Kidney (tissue), 14 donors: ENCODE measurements around the gene DCLK1. TPM values are rescaled to one million over a fixed set of nuclear protein-coding genes. Genes with fewer than 3 reads are reported as not detected.

Experiments used
- DNase-seq, 5 donors: peaks; one replicate each; pipeline ENCODE4 v3.0.0-alpha.2; 2013 to 2020
- FAIRE-seq: peaks from 2 replicates; lab custom pipeline; 2012; peaks lifted over from hg19 to GRCh38; lab: Jason Lieb, UNC
- H3K27ac ChIP-seq, 2 donors: one replicate each; pipeline ENCODE4 v1.7.0; 2013; ENCODE audit warnings: low read depth in 2 of 2, low read length in 2 of 2, inconsistent platforms in 1 of 2
- H3K27me3 ChIP-seq: one replicate; pipeline ENCODE4 v1.7.1; 2013; ENCODE audit warnings: low read length, inconsistent platforms; ENCODE audit not compliant: control insufficient read depth, insufficient read depth
- H3K36me3 ChIP-seq, 3 donors: one replicate each; pipeline versions ENCODE4 v1.7.0 to v1.7.1; 2013; ENCODE audit warnings: low read length in 3 of 3, control low read depth in 1 of 3, inconsistent platforms in 1 of 3; ENCODE audit not compliant: insufficient read depth in 3 of 3, control insufficient read depth in 2 of 3
- H3K4me1 ChIP-seq, 3 donors: one replicate each; pipeline versions ENCODE4 v1.7.0 to v1.7.1; 2013; ENCODE audit warnings: low read length in 3 of 3, inconsistent platforms in 1 of 3, low read depth in 1 of 3; ENCODE audit not compliant: control insufficient read depth in 2 of 3, insufficient read depth in 2 of 3
- H3K4me3 ChIP-seq, 3 donors: one replicate each; pipeline versions ENCODE4 v1.7.0 to v1.8.1; 2013; ENCODE audit warnings: low read length in 3 of 3, control low read depth in 1 of 3, inconsistent platforms in 1 of 3
- H3K9ac ChIP-seq, 3 donors: one replicate each; pipeline versions ENCODE4 v1.7.0 to v1.7.1; 2013; ENCODE audit warnings: low read length in 3 of 3, control low read depth in 1 of 3, inconsistent platforms in 1 of 3
- H3K9me3 ChIP-seq, 3 donors: one replicate each; pipeline versions ENCODE4 v1.7.0 to v1.7.1; 2013; ENCODE audit warnings: low read length in 3 of 3, control low read depth in 1 of 3, inconsistent platforms in 1 of 3; ENCODE audit not compliant: control insufficient read depth in 2 of 3, insufficient read depth in 1 of 3
- CTCF ChIP-seq: IDR thresholded peaks from 3 replicates; pipeline ENCODE4 v1.5.1; 2012; ENCODE audit warnings: mild to moderate bottlenecking, moderate library complexity, borderline replicate concordance; ENCODE audit not compliant: insufficient read depth; ENCODE audit errors: extremely low read depth
- intact Hi-C: fragments of 100-400 bp; cut with DNase I; formaldehyde crosslinking; loops from one replicate; pipeline ENCODE4 v1.11.1; 2022
- polyA plus RNA-seq: library from polyadenylated mRNA; stranded (reverse); fragments of 350-450 nt; fragmentation: Illumina TruSeq; extraction: RNeasy Lipid Tissue Mini Kit (QIAGEN cat#74804); gene quantifications from one replicate; pipeline ENCODE4 v1.2.3, GENCODE V29; 2014; ENCODE audit warnings: low read depth, low replicate concordance; ENCODE audit not compliant: insufficient read depth
- total RNA-seq: library from RNA; stranded (reverse); fragmentation: NEBNext Ultra II Directional; extraction: Animal tissue kit (Norgen Biotek cat#: 25700); gene quantifications from one replicate; pipeline ENCODE4 v1.2.1, GENCODE V29; 2021
- donor health status: control.
- donor health status: control.
- donor health status: control.
- donor health status: control.
- donor health status: control.
- donor health status: DM: yes; HTN: yes; CAD: no.
- donor health status: Normal renal cell carcinoma (clear cell type).

The DCLK1 gene
- total and polyA plus RNA-seq, 2 donors from 2014 or later: 0.73 to 8.3 TPM

- TF ChIP-seq CTCF: no peak
- intact Hi-C loops: no loop called here
These were observed 40.6 kb downstream of the DCLK1 start for GRCh38 chr13:36090592-36090991.

GRCh38 chr13:36089130-36089647 is 42.0 kb downstream of the DCLK1 start:
- Histone ChIP-seq H3K4me3 (no peak overlapping the region), H3K36me3 (no peaks in the 10 kb centered on the region), H3K9me3 (no peaks in the 10 kb centered on the region), H3K4me1 (no peaks in the 10 kb centered on the region), H3K9ac (no peak overlapping the region), H3K27me3 (no peaks in the 10 kb centered on the region), H3K27ac (no peak overlapping the region)
- DNase-seq (no peak), FAIRE-seq (no peak)
- TF ChIP-seq CTCF: no peak
- intact Hi-C loops: no loop called here

More at GRCh38 chr13:36090592-36090991, 40.6 kb downstream of the DCLK1 start:
- Histone ChIP-seq H3K27me3 (no peaks in the 10 kb centered on the region), H3K4me1 (no peaks in the 10 kb centered on the region), H3K36me3 (no peaks in the 10 kb centered on the region), H3K9me3 (no peaks in the 10 kb centered on the region), H3K27ac (no peak overlapping the region), H3K9ac (no peak overlapping the region), H3K4me3 (no peak overlapping the region)
- DNase-seq (no peak), FAIRE-seq (no peak)

GRCh38 chr13:36088463-36088862 is 42.7 kb downstream of the DCLK1 start:
- TF ChIP-seq CTCF: no peak
- H3K9ac ChIP-seq: no peak overlapping the region
- no peaks in the 10 kb centered on the region for H3K36me3 ChIP-seq
- H3K4me1 ChIP-seq: no peaks in the 10 kb centered on the region
- no peaks in the 10 kb centered on the region for H3K27me3 ChIP-seq
- no peak overlapping the region for H3K4me3 ChIP-seq
- no peak for DNase-seq
- H3K9me3 ChIP-seq: no peaks in the 10 kb centered on the region
- intact Hi-C loops: no loop called here
- no peak for FAIRE-seq
- no peak overlapping the region for H3K27ac ChIP-seq

- no peaks in the 10 kb centered on the region for H3K36me3 ChIP-seq
- no peaks in the 10 kb centered on the region for H3K9me3 ChIP-seq
- no peaks in the 10 kb centered on the region for H3K27me3 ChIP-seq
- FAIRE-seq: no peak
- no peaks in the 10 kb centered on the region for H3K4me1 ChIP-seq
- H3K27ac ChIP-seq: no peak overlapping the region
- DNase-seq: no peak
- no peak for TF ChIP-seq CTCF
- no peak overlapping the region for H3K4me3 ChIP-seq
- H3K9ac ChIP-seq: no peak overlapping the region
- intact Hi-C loops: no loop called here
These were observed 43.2 kb downstream of the DCLK1 start for GRCh38 chr13:36088001-36088400.
